K562 (cell line): Measurements from ENCODE around the gene SDCCAG8. TPM values are rescaled to one million over a fixed set of nuclear protein-coding genes. Genes with fewer than 3 reads are reported as not detected.
A peak's percentile ranks its signal among the peaks of the same experiment; 100 is the strongest.

Experiments used
- ADNP ChIP-seq: fragments of 200-800 bp; sonication (Bioruptor generic); IDR thresholded peaks from 2 replicates; pipeline ENCODE4 v1.6.1; 2016; ENCODE audit warnings: missing genetic modification characterization, missing compliant biosample characterization
- ARID1B ChIP-seq: fragments of 450-650 bp; IDR thresholded peaks from 2 replicates; pipeline ENCODE4 v1.6.1; 2016; ENCODE audit warnings: antibody characterized with exemption, mild to moderate bottlenecking, inconsistent platforms
- CHD7 ChIP-seq: fragments of 200-600 bp; sonication (generic); IDR thresholded peaks from one replicate; pipeline ENCODE4 v1.6.1; 2012; ENCODE audit warnings: mild to moderate bottlenecking, low read depth, low read length, inconsistent platforms
- FOSL1 ChIP-seq: fragments of 200-800 bp; sonication (Bioruptor generic); conservative IDR thresholded peaks from 2 replicates; pipeline ENCODE4 v1.6.1; 2016; ENCODE audit warnings: missing genetic modification characterization, missing compliant biosample characterization
- RAD21 ChIP-seq, 2 experiments: fragments of 250-450 bp in 1 of 2; fragments of 450-650 bp in 1 of 2; sonication (Bioruptor Pico) in 1 of 2; formaldehyde crosslinking in 1 of 2; IDR thresholded peaks in 1 of 2; conservative IDR thresholded peaks in 1 of 2; 2 replicates each; pipeline versions ENCODE4 v1.4.0 to v1.8.0; 2020 to 2022; ENCODE audit warnings: mild to moderate bottlenecking in 2 of 2, moderate library complexity in 1 of 2
- RAD51 ChIP-seq: fragments of 450-650 bp; IDR thresholded peaks from 2 replicates; pipeline ENCODE4 v1.7.1; 2016; ENCODE audit warnings: low read depth, mild to moderate bottlenecking, borderline replicate concordance
- ZNF175 ChIP-seq: fragments of 200-800 bp; sonication (Bioruptor generic); IDR thresholded peaks from 2 replicates; pipeline ENCODE4 v1.6.1; 2016; ENCODE audit warnings: low read depth, mild to moderate bottlenecking, missing genetic modification characterization, missing compliant biosample characterization
- polyA plus RNA-seq, 8 experiments: library from polyadenylated mRNA; depleted of rRNA in 4 of 8; stranded (reverse) in 5 of 8; unstranded in 3 of 8; fragments of >200 nt; fragmentation: Nextera tagmentation in 2 of 8; fragmentation: Illumina TruSeq in 1 of 8; extraction: Ambion mirVana in 2 of 8; extraction: Trizol in 1 of 8; gene quantifications; 2 replicates each; pipeline versions ENCODE4 v1.2.1 to v1.2.3, GENCODE V29; 2011 to 2014; ENCODE audit warnings: inconsistent platforms in 1 of 8, missing spikeins in 1 of 8
- total RNA-seq, 7 experiments: library from RNA; depleted of rRNA in 6 of 7; stranded (reverse); fragments of >200 nt in 6 of 7; fragmentation: Illumina TruSeq in 2 of 7; extraction: Trizol in 2 of 7; gene quantifications; 2 replicates each; pipeline versions ENCODE4 v1.2.1 to v1.2.3, GENCODE V29; 2011 to 2021; ENCODE audit warnings: low replicate concordance in 1 of 7
- TF ChIP-seq, protein P1 (sequence below): fragments of 250-450 bp; sonication (Bioruptor Pico); IDR thresholded peaks from 2 replicates; pipeline ENCODE4 v1.5.1; 2021; ENCODE audit warnings: mild to moderate bottlenecking

The SDCCAG8 gene
- total and polyA plus RNA-seq, 9 of the 15 experiments (the other 6 are each of a cell fraction or from before 2014, with no cell fraction given), result 17.9 to 36.7 (median 25.4) TPM

- TF ChIP-seq CHD7 (no peak), RAD21 (CRISPR knock-in tag; conservative IDR thresholded peaks at IDR 0.05 in 1 of 2, IDR thresholded peaks at IDR 0.05 in 1 of 2) (0 out of 4 replicates have a peak, but pooled peaks of 1 of the 2 experiments have one; percentile 15), ARID1B (peak; percentile 43; the same call in 1 of the 2 replicates), ZNF175 (peak; percentile 53), ADNP (tag) (peak; percentile 30; the same call in 1 of the 2 replicates), RAD51 (no peak), FOSL1 (tag) (peak; percentile 94)
- TF ChIP-seq, protein P1, sequence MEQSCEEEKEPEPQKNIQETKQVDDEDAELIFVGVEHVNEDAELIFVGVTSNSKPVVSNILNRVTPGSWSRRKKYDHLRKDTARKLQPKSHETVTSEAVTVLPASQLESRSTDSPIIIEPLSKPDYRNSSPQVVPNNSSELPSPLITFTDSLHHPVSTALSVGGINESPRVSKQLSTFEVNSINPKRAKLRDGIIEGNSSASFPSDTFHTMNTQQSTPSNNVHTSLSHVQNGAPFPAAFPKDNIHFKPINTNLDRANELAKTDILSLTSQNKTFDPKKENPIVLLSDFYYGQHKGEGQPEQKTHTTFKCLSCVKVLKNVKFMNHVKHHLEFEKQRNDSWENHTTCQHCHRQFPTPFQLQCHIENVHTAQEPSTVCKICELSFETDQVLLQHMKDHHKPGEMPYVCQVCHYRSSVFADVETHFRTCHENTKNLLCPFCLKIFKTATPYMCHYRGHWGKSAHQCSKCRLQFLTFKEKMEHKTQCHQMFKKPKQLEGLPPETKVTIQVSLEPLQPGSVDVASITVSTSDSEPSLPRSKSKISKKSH (CRISPR knock-in tag), result no peak
Observed at GRCh38 chr1:243407284-243408018, 151.6 kb downstream of the SDCCAG8 start (continued).
